ENCODE results near the gene MMRN1.

DNA sequence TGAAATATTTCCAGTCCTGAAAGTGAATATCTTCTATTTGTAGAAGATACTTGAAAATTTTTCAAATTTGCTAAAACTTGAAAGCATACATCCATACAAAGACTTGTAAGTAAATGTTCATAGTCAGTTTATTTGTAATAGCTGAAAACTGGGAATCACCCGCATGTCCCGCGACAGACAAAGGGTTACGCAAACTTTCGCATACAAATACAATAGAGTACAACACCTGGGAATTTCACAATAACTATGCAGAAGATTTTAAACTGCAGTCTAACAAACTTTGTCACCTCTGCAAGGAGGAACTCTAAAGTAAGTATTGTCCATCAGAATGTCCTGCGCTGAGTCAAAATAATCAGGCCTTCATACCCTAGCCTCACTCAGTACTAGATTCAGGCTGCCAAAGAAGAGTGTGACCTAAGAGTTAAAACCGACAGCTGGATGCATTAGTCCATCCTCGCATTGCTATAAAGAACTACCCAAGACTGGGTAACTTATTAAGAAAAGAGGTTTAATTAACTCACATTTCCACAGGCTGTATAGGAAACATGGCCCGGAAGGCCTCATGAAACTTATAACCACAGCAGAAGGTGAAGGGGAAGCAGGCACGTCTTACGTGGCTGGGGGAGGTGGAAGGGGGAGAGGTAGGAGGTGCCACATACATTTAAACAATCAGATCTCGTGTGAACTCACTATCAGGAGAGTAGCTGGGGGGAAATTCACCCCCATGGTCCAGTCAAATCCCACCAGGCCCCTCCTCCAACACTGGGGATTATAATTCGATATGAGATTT, 60.4 kb downstream of the MMRN1 start:
- TF ChIP-seq EZH2 (IDR thresholded peaks at IDR 0.05; ENCODE audit: borderline replicate concordance) (no peak), EZH2phosphoT487 (IDR thresholded peaks at IDR 0.05; ENCODE audit: low read depth, severe bottlenecking, unreplicated experiment) (no peak)
- TF ChIP-seq, protein P1, sequence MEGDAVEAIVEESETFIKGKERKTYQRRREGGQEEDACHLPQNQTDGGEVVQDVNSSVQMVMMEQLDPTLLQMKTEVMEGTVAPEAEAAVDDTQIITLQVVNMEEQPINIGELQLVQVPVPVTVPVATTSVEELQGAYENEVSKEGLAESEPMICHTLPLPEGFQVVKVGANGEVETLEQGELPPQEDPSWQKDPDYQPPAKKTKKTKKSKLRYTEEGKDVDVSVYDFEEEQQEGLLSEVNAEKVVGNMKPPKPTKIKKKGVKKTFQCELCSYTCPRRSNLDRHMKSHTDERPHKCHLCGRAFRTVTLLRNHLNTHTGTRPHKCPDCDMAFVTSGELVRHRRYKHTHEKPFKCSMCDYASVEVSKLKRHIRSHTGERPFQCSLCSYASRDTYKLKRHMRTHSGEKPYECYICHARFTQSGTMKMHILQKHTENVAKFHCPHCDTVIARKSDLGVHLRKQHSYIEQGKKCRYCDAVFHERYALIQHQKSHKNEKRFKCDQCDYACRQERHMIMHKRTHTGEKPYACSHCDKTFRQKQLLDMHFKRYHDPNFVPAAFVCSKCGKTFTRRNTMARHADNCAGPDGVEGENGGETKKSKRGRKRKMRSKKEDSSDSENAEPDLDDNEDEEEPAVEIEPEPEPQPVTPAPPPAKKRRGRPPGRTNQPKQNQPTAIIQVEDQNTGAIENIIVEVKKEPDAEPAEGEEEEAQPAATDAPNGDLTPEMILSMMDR (IDR thresholded peaks at IDR 0.05; ENCODE audit: poor library complexity), result no peak
